SU-DHL-6 (cell line): Measurements from ENCODE around the gene LRRC3.

ENCODE experiments used
- EZH2phosphoT487 ChIP-seq: fragments of 200-600 bp; sonication (generic), shearing (Covaris generic); conservative IDR thresholded peaks from 2 replicates; pipeline ENCODE4 v1.6.1; 2018; ENCODE audit warnings: mild to moderate bottlenecking, antibody characterized with exemption, low read length, moderate library complexity, mixed read lengths
- TF ChIP-seq, protein P1 (sequence below): fragments of 200-600 bp; sonication (generic); IDR thresholded peaks from one replicate; pipeline ENCODE4 v1.5.1; 2017; ENCODE audit warnings: antibody characterized with exemption, mild to moderate bottlenecking, low read length, moderate library complexity; ENCODE audit not compliant: insufficient read depth, poor library complexity, severe bottlenecking

DNA sequence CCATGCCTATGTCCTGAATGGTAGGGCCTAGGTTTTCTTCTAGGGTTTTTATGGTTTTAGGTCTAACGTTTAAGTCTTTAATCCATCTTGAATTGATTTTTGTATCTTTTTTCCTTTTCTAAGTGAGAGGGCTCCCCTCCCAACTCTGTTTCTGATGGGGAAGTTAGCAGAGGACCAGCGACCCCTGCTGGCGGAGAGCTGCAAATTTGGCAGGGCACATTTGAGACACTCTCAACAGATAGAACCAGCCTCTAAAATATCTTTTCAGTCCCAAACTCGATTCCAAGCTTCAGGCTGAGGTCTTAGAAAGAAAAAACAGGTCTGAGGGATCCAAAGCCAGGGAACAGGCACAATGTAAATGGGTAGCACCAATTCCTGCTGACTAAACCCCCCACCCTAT lies 32.5 kb downstream of the LRRC3 start:
- TF ChIP-seq, protein P1, sequence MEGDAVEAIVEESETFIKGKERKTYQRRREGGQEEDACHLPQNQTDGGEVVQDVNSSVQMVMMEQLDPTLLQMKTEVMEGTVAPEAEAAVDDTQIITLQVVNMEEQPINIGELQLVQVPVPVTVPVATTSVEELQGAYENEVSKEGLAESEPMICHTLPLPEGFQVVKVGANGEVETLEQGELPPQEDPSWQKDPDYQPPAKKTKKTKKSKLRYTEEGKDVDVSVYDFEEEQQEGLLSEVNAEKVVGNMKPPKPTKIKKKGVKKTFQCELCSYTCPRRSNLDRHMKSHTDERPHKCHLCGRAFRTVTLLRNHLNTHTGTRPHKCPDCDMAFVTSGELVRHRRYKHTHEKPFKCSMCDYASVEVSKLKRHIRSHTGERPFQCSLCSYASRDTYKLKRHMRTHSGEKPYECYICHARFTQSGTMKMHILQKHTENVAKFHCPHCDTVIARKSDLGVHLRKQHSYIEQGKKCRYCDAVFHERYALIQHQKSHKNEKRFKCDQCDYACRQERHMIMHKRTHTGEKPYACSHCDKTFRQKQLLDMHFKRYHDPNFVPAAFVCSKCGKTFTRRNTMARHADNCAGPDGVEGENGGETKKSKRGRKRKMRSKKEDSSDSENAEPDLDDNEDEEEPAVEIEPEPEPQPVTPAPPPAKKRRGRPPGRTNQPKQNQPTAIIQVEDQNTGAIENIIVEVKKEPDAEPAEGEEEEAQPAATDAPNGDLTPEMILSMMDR = peak; percentile 52
- no peak for TF ChIP-seq EZH2phosphoT487
